Measurements from ENCODE around the gene ARHGAP36.

DNA sequence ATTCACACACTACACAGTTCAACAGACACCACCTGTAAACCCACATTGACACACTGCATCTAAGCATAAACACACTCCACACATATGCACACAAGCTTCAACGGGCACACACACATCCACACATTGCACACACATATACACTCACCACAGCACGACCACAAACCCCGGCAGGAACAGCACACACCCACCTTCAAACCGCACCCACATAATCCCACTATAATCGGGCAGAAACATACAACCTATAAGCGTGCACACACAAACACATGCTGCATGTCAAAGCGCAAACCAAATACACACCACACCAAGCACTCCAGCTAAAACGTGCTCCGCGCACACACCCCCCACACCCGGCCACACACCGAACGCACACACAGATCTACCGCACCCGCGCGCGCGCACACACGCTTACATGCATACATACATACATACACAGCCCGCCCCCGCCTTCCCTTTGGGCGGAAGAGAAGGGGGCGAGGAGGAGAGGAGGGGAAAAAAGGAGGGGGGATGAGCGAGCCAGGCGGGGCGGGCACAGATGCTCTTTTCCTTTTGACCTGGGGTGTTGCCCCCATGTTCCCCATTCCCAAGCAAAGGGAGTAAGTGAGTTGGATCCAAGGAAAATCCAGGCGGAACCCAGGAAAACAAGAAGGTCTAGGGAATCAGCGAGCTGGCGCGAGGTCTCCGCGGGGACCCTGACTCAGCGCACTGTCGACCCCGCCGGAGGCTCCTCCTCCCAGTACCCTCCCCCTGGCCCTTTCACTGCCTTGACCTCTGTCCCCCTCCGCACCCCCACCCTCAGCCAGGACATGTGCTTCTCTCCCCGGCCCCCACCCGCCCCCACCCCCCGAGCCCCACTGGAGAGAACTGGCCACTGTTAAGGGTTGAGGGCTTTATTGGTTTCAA, 9.9 kb downstream of the ARHGAP36 start:
- TF ChIP-seq TAF1 (IDR thresholded peaks at IDR 0.05; ENCODE audit: low read depth, low read length) (no peak), POLR2A (IDR thresholded peaks at IDR 0.05; ENCODE audit: low read depth, low read length) (no peak), POLR2AphosphoS5 (IDR thresholded peaks at IDR 0.05; ENCODE audit: low read depth, low read length) (no peak), POU2F2 (IDR thresholded peaks at IDR 0.05; ENCODE audit: low read depth, low read length) (no peak), SPI1 (IDR thresholded peaks at IDR 0.05; ENCODE audit: low read depth, low read length) (no peak)

Data from GM12891 (cell line).